GM19452 (cell line): ENCODE measurements around the gene CCDC120.
A peak's percentile ranks its signal among the peaks of the same experiment; 100 is the strongest.

ENCODE experiments used
- ATAC-seq: cut with Tn5 transposase; IDR thresholded peaks from one replicate; pipeline ENCODE4 v1.9.1; 2021; ENCODE audit not compliant: unreplicated experiment

Gene CCDC120

GRCh38 chrX:49061916-49062315 is 3.1 kb downstream of the CCDC120 start:
- ATAC-seq = no peak

DNA sequence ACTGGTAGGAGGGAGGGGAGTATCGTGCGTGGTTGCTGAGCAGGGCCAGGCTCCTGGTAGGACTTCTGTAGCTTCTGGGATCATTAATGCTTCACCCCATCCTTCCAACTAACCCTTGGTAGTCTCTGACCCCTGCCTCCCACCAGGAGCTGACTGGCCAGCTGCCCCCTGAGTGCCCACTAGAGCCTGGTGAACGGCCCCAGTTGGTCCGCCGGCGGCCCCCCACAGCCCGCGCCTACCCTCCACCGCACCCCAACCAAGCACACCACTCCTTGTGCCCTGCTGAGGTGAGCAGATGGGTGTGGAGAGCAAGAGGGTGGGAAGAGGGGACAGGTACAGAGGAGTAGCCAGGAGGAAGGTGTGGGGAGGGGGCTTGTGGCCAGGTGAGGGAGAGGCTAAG is 4.9 kb downstream of the CCDC120 start:
- ATAC-seq = no peak

GRCh38 chrX:49064303-49064702 is 5.5 kb downstream of the CCDC120 start:
- no peak for ATAC-seq

- ATAC-seq = no peak
Measured at GRCh38 chrX:49064735-49065134, 5.9 kb downstream of the CCDC120 start.

GRCh38 chrX:49066278-49066677 is 7.5 kb downstream of the CCDC120 start:
- no peak for ATAC-seq

DNA sequence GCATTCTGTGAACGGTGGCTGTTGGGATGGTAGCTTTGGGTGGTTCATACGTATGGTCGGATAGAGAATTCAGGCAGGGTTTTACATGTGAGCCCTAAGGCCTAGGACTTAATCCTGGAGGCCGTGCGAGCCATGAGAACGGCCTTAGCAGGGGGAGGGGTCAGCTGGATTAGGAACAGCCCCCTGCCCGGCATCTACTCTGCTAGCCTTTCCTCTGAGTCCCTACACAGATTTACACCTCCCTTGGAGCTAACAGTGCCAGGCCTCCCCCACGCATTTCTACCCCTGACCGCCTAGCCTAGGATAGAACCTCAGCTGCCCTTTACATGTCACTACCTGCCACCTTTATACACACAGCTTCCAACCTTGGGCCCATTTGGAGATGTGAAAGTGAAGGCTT is 7.9 kb downstream of the CCDC120 start:
- ATAC-seq = no peak

GRCh38 chrX:49067285-49068120 is 8.7 kb downstream of the CCDC120 start:
- ATAC-seq = no peak

DNA sequence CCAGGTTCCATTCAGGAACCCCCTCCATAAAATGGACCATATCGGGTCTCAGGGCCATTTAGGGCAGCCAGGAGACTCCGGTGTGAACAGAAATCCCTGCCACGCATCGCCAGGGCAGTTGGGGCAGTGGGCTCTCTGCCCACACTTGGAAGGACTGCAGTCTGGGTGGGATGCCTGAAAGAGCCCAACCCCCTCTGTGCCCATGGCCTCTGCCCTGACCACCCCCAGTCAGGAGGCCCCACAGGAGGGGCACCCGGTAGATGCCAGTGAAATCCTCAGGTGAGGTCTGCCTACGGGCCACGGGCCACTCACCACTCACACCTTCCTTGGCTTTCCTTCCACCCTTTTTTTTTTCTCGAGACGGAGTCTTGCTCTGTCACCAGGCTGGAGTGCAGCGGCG is 10.2 kb downstream of the CCDC120 start:
- ATAC-seq = no peak

DNA sequence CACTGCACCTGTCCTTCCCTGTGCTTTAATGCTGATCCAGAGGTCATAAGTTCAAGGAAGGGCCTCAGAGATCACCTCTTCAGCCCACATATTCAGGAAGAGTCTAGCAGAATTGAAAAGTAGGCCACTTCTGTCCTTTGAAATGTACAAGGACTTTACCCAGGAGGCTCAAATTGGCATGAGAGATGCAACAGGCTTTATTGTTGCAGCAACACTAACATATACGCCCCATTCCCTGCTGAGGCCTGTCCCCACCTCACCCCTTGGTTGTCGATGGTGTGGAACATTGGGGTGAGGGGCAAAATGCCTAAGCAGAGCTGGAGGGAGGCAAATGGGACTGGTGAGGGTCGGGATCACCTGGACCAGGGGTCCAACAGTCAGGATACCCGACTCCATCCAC is 12.2 kb downstream of the CCDC120 start:
- ATAC-seq = no peak

DNA sequence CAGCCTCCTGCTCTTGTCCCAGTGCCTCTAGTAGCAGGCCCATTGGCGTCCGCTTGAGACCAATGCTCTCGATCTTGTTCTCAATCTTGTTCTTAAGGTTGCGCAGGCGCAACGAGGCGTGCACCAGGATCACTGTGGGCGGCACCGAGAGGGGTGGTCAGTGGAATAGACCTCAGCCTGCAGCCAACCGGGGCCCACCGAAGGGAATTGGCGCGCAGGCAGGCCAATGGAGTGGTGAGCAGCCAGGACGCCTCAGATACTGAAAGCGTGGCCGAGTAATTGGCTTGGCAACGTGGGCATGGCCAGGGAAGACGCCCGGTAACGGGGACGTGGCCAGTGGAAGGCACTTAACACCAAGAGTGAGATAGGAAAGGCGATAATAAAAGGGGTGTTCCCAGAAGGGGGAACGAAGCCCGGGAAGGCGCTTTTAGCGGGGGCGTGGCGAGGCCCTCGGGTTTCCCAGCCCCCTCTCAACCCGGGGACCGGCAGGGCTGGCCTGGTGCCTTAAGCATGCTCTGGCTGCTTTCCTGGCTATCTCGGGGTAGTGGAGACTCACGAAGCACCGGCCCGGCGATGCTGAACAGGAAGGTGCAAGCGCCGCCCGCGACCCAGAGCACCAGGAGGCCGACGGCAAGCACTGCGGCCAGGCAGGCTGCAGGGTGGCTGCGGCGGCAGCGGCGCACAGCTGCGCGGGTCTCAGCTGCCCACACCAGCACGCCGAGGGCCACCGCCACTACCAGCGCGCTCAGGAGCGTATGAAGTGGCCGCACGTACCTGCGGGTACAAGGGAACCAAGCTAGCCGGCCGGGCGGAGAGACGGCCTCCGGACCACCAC is 13.3 kb downstream of the CCDC120 start:
- no peak for ATAC-seq

GRCh38 chrX:49072712-49073095 is 13.9 kb downstream of the CCDC120 start:
- no peak for ATAC-seq

DNA sequence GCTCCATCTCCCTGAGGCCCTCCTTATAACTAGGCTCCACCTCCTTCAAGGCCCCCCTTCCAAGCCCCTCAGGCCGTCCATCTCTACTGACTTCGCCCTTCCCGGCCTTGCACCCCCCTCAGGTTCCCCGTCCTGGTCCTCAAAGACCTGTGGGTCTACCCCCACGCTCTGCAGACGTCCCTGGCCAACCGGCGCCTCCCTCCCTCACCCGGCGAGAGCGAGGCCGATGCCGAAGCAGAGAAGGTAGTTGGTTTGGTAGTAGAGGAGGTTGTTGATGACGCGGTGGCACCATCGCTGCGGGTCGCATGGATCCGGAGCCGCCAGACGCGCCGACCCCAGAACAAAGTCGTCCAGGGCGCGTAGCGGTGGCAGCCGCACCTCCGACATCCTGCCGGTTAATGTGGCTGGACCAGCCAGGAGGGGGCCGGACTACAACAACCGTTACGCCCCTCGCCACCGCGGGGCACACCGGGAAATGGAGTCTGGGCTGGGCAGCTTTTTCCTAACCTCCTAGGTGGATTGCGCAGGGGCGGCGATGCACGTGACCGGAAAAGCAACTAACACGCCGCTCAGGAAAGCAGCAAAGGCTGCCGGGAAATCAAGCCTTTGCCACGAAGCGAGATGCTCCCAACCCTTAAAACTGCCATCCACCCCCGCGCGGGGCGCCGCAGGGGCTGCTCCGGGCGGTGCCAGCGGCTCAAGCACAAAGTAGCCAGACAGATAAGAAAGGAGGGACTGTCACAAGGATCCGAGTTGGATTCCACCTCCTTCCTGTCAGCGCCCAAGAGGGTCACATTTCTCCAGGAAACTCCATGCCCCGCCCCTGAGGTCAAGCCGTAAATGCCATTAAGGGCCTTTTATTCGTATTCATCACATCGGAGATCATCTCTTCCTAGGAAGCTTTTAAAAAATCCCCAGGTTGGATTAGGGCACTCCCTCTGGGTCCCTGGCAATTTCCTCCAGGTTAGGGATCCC is 15.1 kb downstream of the CCDC120 start, which contains the start of gene PRAF2:
Gene PRAF2, minus strand, starts transcription at position 402 of the 975 bp plus-strand sequence. Its CDS starts 15 bp downstream, at position 387.
- no peak for ATAC-seq

DNA sequence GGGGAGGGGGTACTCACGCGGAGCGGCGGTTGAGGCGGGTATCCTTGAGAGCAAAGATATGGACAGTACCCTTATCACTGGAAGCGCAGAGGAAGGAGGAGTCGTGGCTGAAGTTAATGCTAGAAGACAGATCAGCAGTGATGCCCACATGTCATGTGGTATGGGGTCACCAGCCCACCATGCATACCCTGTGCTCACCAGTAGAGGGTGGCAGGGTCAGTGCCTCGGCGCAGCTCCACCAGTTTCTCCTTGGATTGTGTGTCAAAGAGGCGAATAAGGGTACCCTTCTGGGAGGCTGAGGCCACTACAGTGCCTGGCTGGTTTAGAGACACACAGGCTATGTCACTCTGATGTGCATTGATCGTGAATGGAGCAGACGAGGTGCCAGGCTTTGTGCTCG is 16.5 kb downstream of the CCDC120 start:
- no peak for ATAC-seq

DNA sequence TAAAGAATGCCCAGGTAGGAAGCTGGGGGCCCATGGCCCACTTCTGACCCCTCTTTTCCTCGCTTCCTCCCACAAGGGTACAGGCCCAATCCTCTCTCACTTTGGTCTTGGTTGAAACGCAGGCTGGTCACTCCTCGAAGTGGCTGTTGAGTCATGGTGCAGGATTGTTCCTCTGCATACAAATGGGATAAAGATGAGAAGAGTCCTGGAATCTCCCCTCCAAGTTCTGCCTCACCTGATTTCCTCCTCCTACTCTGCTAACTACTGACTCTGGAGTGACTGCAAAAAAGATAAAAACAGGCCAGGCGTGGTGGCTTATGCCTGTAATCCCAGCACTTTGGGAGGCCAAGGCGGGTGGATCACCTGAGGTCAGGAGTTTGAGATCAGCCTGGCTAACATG is 19.1 kb downstream of the CCDC120 start:
- no peak for ATAC-seq

DNA sequence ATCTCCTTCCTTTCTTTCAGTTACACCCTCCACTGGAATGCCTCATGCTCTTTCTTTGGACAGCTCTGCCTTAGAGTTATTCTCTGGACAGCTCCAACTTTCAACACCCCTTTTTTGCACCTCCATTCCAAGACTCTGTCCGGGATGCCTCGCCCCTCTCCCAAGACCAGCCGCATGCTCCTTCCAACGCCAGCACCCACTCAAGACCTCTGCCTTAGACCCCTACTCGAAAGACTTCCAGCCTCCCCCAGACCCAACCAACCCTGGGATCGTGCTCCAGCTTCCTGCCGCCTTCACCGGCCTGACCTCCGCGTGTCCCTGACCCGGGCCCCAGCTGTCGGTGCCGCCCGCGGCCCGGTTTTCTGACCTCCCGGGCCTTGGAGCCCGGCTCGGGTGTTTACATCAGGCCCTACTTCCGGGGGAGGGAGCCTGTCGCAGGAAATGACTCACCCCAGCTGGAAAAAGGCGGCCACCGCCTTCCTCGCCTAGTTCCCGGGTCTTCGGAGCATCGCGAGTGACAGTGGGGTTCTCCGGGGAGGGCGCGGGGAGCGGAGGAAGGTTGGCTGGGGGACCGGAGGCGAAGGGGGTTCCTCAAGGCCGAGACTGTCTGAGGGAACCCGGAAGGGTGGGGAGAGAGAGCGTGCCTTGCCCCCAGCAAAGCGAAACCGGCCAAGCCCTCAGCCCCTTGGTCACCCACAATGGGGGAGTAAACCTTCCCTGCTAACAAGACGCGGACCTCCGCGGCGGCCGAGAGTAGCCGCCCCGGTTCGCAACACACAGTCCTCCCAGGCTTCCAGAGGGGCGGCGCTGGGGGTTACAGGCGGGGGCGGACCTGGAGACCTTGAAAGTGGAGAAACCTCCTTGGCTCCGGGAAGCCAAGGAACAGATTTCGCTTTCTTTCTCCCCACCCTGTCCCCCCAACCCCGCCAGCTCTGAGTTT is 21.0 kb downstream of the CCDC120 start, which contains the start of gene WDR45:
Gene WDR45, minus strand, starts transcription at position 399 of the 940 bp plus-strand sequence. CDS start 1,792 bp downstream, outside the sequence.
- ATAC-seq = peak; percentile 72

DNA sequence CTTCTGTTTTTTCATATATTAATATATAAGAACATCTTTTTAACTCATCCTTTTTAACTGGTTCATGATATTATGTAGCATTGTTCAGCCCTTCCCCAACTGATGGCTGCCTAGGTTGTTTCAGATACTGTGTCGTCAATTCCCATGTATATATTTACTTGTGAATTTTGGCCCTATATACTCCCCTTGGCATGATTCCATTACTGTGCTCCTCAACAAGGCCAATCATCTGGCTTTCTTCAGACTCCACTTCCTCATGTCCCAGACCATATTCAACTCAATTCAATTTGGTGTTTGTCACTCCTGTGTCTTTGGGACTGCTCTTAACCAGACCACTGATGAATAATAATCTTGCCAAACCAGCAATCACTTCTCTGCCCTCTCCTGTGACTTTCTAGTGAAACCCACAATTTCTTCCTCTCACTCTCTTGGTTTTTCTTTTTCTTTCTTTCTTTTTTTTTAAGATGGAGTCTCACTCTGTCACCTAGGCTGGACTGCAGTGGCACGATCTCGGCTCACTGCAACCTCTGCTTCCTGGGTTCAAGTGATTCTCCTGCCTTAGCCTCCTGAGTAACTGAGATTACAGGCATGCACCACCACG is 23.6 kb downstream of the CCDC120 start:
- no peak for ATAC-seq

- no peak for ATAC-seq
Measured at GRCh38 chrX:49089553-49089952, 30.8 kb downstream of the CCDC120 start.

DNA sequence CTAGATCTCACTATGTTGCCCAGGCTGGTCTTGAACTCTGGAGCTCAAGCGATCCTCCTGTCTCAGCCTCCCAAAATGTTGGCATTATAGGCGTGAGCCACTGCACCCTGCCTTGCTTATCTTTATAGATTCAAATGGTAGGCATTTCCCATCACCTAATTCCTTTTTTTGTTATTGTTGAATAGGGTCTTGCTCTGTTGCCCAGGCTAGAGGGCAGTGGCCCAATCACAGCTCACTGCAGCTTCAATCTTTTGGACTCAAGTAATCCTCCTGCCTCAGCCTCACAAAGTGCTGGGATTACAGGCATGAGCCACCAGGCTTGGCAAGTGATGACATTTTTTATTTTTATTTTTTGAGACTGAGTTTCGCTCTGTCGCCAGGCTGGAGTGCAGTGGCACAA is 37.6 kb downstream of the CCDC120 start:
- no peak for ATAC-seq
